ENCODE measurements around the gene HK1. TPM values are rescaled to one million over a fixed set of nuclear protein-coding genes. Genes with fewer than 3 reads are reported as not detected.
"Not testable (repeated sequence)": the region's sequence is repeated elsewhere in the genome, so short reads cannot be mapped to it uniquely, and the experiment has no call there.

HK1 gene
- total RNA-seq, 1 donor from 2014 or later = 162 TPM

DNA sequence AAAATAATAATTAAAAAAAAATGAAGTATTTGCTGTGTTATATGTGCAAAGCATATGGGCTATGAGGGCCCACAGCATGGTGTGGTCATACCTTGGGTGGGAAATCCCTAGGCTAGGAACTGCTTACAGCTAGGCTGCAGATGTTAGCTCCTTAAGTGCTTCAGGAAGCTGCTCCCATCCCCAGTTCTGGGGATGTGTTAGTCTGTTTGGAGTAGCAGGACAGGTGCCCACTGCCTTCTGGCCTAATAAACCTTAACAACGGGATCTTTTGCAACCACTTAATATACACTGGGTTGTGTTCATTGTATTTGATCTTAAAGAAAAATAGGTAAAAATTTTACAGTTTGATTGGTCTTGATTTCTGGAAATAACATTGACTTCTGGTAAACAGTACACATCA, 46.3 kb downstream of the HK1 start:
- H3K4me3 Mint-ChIP-seq (ENCODE audit: unreplicated experiment) = no peak overlapping the region
- peaks cover 3% of the 10 kb centered on the region for H3K27me3 Mint-ChIP-seq (ENCODE audit: unreplicated experiment)
- peaks cover 4% of the 10 kb centered on the region for H3K36me3 Mint-ChIP-seq (ENCODE audit: low read depth, unreplicated experiment)
- no peaks in the 10 kb centered on the region for H3K9me3 Mint-ChIP-seq (ENCODE audit: unreplicated experiment)
- no peak for DNase-seq (ENCODE audit: low spot score)
- peaks cover 62% of the 10 kb centered on the region for H3K4me1 Mint-ChIP-seq (ENCODE audit: unreplicated experiment)
- TF ChIP-seq CTCF (IDR thresholded peaks at IDR 0.05; ENCODE audit: unreplicated experiment) = no peak
- H3K27ac Mint-ChIP-seq (ENCODE audit: unreplicated experiment) = no peak overlapping the region

- Mint-ChIP-seq H3K27ac (ENCODE audit: unreplicated experiment) (peak overlapping the region; percentile 24), H3K36me3 (ENCODE audit: low read depth, unreplicated experiment) (peaks cover 11% of the 10 kb centered on the region), H3K4me1 (ENCODE audit: unreplicated experiment) (peaks cover 61% of the 10 kb centered on the region)
- H3K4me3 Mint-ChIP-seq (ENCODE audit: unreplicated experiment); H3K27me3 Mint-ChIP-seq (ENCODE audit: unreplicated experiment); H3K9me3 Mint-ChIP-seq (ENCODE audit: unreplicated experiment): not testable (repeated sequence)
- peak; percentile 43 for DNase-seq (ENCODE audit: low spot score)
Observed at GRCh38 chr10:69325637-69326523, 47.6 kb downstream of the HK1 start.

DNA sequence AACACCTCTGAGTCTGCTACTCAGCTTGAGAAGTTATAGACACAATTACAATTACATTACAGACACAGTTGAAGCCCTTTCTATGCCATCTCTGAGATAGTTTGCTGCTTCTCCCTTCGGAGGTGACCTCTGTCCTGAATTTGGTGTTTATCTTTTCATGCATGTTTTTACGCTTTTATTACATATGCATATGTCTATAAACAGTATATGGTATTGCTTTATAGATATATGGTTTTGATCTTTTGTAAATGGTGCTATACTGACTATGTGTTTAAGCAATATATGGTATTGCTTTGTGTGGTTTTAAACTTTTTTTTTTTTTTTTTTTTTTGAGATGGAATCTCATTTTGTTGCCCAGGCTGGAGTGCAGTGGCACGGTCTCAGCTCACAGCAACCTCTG, 48.4 kb downstream of the HK1 start:
- no peak for DNase-seq (ENCODE audit: low spot score)
- peaks cover 53% of the 10 kb centered on the region for H3K4me1 Mint-ChIP-seq (ENCODE audit: unreplicated experiment)
- peaks cover 11% of the 10 kb centered on the region for H3K36me3 Mint-ChIP-seq (ENCODE audit: low read depth, unreplicated experiment)
- H3K27ac Mint-ChIP-seq (ENCODE audit: unreplicated experiment) = no peak overlapping the region
- no peak overlapping the region for H3K4me3 Mint-ChIP-seq (ENCODE audit: unreplicated experiment)
- H3K27me3 Mint-ChIP-seq (ENCODE audit: unreplicated experiment) = no peaks in the 10 kb centered on the region
- H3K9me3 Mint-ChIP-seq (ENCODE audit: unreplicated experiment) = no peaks in the 10 kb centered on the region
- TF ChIP-seq CTCF (IDR thresholded peaks at IDR 0.05; ENCODE audit: unreplicated experiment) = no peak

- H3K4me1 Mint-ChIP-seq (ENCODE audit: unreplicated experiment) = peaks cover 50% of the 10 kb centered on the region
- H3K4me3 Mint-ChIP-seq (ENCODE audit: unreplicated experiment) = no peak overlapping the region
- no peaks in the 10 kb centered on the region for H3K9me3 Mint-ChIP-seq (ENCODE audit: unreplicated experiment)
- TF ChIP-seq CTCF (IDR thresholded peaks at IDR 0.05; ENCODE audit: unreplicated experiment) = no peak
- H3K36me3 Mint-ChIP-seq (ENCODE audit: low read depth, unreplicated experiment) = peaks cover 11% of the 10 kb centered on the region
- H3K27me3 Mint-ChIP-seq (ENCODE audit: unreplicated experiment) = peaks cover 3% of the 10 kb centered on the region
- no peak for DNase-seq (ENCODE audit: low spot score)
- H3K27ac Mint-ChIP-seq (ENCODE audit: unreplicated experiment) = peak overlapping the region; percentile 26
Observed at GRCh38 chr10:69327463-69328379, 49.4 kb downstream of the HK1 start.

GRCh38 chr10:69328380-69328735, 50.1 kb downstream of the HK1 start:
- H3K27ac Mint-ChIP-seq (ENCODE audit: unreplicated experiment) = no peak overlapping the region
- no peaks in the 10 kb centered on the region for H3K9me3 Mint-ChIP-seq (ENCODE audit: unreplicated experiment)
- H3K27me3 Mint-ChIP-seq (ENCODE audit: unreplicated experiment) = peaks cover 3% of the 10 kb centered on the region
- DNase-seq (ENCODE audit: low spot score) = no peak
- H3K4me1 Mint-ChIP-seq (ENCODE audit: unreplicated experiment) = peaks cover 52% of the 10 kb centered on the region
- TF ChIP-seq CTCF (IDR thresholded peaks at IDR 0.05; ENCODE audit: unreplicated experiment) = no peak
- no peak overlapping the region for H3K4me3 Mint-ChIP-seq (ENCODE audit: unreplicated experiment)
- peaks cover 11% of the 10 kb centered on the region for H3K36me3 Mint-ChIP-seq (ENCODE audit: low read depth, unreplicated experiment)

DNA sequence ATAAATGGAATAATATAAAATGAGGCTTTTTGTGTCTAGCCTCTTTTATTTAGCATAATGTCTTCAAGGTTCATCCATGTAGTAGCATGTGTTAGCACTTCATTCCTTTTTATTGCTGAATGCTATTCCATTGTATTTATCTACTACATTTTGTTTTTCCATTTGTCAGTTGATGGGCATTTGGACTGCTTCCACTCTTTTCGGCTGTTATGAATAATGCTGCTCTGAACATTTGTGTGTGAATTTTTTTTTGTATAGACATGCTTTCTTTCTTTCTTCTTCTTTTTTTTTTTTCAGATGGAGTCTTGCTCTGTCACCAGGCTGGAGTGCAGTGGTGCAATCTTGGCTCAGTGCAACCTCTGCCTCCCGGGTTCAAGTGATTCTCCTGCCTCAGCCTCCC, 50.6 kb downstream of the HK1 start:
- H3K36me3 Mint-ChIP-seq (ENCODE audit: low read depth, unreplicated experiment) = peaks cover 11% of the 10 kb centered on the region
- H3K9me3 Mint-ChIP-seq (ENCODE audit: unreplicated experiment); DNase-seq (ENCODE audit: low spot score); H3K4me3 Mint-ChIP-seq (ENCODE audit: unreplicated experiment); H3K27me3 Mint-ChIP-seq (ENCODE audit: unreplicated experiment); H3K27ac Mint-ChIP-seq (ENCODE audit: unreplicated experiment): not testable (repeated sequence)
- peaks cover 52% of the 10 kb centered on the region for H3K4me1 Mint-ChIP-seq (ENCODE audit: unreplicated experiment)

Measured in endothelial cell (in vitro differentiated cells).